Stimulated activated CD4-positive, alpha-beta T cell treated with anti-CD3 and anti-CD28 coated beads, Interleukin-15, amount 100 ng/mL, for 24 hours (primary cell): ENCODE results near the gene LIPG.

Experiments used
- DNase-seq: peaks from one replicate; pipeline ENCODE4 v3.0.0-alpha.2; 2020

The LIPG gene

GRCh38 chr18:49616618-49617328 is 54.9 kb downstream of the LIPG start:
- DNase-seq: no peak

DNA sequence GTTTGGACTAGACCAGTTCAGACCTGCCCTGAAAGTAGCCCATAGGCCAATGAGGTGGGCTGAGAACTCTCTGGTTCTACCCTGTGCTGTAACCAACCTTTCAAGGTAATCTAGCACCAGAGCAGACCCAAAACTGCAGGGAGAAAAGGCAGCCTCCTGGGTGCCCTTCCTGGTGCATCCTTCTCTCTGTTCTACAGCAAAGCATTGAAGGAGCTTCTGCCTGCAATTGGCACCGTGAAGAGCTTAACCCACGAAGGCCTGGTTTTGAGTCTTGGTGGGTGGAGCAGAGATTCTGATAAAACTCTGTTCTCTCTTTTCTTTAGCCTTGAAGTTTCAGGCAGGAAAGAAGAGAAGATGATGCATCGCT is 55.5 kb downstream of the LIPG start:
- no peak for DNase-seq

DNA sequence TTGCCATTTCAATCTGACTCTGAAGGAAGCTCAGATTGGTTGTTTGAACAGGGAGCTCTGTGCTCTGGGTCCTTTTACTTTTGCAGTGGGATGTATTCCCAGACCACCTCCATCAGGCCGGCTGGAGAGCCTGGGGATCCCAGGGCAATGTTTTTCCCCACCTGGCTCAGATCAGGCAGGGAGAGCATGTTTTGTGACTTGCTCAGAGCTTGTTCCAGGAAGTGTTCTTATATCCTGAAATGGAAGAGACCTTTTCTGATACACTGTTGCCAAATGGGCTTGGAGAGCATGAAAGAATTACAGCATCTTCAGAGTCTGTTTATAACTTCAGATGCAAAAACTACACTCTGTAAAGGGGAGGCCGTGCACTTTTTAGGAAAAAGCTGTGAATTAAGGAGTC is 56.0 kb downstream of the LIPG start:
- DNase-seq: no peak

DNA sequence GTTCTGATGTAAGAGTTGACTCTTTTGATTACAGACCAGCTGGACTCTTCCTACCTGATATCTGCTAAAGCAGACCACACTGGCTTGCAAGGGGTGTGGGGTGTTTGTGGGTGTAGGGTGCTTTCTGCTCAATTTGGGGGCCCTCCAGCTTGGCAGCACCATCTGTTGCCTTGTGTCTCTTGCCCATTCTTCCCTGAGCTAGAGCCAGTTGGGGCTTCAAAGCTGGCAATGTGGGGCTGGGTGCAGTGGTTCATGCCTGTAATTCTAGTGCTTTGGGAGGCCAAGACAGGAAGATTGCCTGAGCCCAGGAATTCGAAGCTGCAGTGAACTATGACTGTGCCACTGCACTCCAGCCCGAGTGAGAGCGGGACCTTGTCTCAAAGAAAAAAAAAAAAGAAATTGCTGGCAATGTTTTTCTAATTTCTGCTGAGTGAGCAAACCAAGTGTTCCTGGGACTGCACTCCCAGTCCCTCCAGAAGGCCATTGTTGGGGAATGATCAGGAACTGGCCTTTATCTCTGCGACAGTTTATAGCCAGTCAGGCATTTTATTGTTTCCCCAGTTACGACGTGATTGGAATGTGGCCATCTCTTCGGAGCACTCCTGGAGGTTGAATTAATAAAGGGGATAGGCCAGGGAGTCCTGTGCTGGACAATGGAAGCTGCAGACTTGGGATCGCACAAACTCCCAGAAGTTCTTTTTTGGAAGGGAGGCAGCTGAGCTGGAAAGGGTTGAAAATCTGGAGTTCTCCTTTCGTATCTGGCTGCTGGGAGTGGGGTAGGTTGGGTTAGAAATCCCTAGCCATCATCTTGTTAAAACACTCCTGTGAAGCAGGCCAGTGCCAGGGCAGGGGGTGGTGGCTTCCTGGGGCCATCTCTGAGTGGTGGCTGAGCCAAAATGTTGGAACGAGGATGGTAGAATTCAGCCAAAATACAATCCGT is 57.2 kb downstream of the LIPG start:
- DNase-seq: no peak

GRCh38 chr18:49619801-49620200 is 57.9 kb downstream of the LIPG start:
- DNase-seq: no peak

DNA sequence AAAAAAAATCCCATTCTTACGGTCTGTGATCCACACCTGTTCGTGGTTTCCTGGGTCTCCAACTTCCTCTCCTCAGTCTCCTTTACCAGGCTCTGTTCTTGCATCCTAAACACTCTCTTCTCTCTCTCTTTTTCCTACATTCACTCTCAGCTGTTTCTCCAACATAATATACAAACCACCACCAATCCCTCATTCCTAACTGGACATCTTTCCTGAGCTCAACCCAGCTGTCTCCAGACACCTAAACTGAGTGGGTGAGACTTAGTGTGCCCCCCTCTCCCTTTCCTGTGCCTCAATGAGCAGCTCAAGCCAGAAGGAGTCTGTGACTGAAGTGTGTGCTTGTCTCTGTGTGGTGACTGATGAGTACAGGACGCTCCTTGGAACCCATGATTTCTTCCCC is 59.4 kb downstream of the LIPG start:
- no peak for DNase-seq

- no peak for DNase-seq
These were observed 60.0 kb downstream of the LIPG start for GRCh38 chr18:49621717-49622351.

GRCh38 chr18:49623571-49623970 is 61.7 kb downstream of the LIPG start:
- no peak for DNase-seq

DNA sequence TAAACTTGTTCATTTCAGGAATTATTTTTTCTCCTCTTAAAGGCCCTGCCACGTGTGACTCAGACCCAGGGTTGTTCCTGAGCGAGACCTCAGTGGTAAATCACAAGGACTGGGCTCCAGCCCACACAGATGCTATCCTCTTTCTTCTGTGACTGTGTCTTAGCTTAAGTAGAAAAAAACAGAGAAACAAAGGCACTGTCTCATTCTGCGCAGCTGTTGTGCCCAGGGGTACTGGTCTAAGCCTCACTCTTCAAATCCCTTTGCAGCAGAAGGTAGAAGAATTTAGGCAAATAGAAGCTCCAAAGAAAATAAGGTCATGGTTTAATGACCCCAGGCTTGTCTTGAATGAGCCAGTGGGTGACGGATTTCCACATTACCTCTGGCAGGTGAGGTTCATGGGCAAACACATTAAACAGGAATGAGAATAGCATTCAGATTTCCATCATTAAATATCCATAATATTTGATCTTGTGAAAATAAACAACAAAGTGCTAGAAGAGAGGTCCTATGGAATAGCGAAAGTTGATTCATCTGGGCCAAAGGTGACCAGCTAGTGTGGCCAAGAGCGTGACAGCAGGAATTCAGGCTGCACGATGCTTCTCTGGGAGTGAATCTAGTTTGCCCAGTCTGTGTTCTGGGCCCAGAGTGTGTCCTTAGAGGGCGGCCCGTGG is 63.3 kb downstream of the LIPG start:
- no peak for DNase-seq

- DNase-seq: no peak
These were observed 65.1 kb downstream of the LIPG start for GRCh38 chr18:49626842-49627467.

- DNase-seq: no peak
These were observed 66.3 kb downstream of the LIPG start for GRCh38 chr18:49628119-49628518.

- DNase-seq: no peak
These were observed 67.3 kb downstream of the LIPG start for GRCh38 chr18:49628881-49629795.

DNA sequence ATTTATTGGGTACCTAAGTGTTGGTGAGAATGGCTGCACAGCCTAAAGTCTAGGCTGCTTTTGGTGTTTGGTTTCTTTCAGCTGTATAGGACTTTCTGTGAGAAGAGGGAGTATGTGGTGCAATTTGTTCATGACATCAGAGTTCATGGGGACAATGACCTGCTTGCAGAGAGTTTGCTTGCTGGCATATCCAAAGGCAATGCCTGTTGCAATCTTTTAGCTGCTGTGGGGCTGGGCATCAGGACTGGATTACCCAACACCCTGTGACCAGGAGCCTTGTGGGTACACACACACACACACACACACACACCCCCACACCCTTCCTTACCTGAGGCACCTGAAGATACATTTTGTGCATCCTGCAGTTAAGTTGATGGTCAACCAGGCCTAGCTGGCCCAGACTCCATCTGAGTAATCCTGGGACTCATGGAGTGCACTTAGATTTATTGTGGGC is 68.4 kb downstream of the LIPG start:
- no peak for DNase-seq

- no peak for DNase-seq
These were observed 69.4 kb downstream of the LIPG start for GRCh38 chr18:49631146-49631866.

DNA sequence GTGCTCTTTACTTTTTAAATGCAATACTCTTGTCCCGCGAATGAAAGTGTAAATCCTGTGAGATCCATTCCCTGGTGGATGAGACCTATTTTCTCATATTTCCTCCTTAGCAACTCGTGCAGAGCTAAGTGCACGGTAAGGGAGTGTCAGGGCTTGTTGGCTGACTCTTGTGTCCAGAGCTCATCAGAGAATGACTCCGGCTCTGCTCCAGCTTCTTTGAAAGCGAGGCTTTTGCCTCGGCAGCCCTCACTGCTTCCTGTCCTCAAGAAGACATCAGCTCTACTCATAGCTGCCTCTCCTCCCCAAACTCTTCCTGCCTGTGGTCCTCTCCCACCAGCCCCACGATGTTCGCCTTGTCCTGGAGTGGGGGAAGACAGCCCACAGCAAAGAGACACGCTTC is 70.7 kb downstream of the LIPG start:
- no peak for DNase-seq

DNA sequence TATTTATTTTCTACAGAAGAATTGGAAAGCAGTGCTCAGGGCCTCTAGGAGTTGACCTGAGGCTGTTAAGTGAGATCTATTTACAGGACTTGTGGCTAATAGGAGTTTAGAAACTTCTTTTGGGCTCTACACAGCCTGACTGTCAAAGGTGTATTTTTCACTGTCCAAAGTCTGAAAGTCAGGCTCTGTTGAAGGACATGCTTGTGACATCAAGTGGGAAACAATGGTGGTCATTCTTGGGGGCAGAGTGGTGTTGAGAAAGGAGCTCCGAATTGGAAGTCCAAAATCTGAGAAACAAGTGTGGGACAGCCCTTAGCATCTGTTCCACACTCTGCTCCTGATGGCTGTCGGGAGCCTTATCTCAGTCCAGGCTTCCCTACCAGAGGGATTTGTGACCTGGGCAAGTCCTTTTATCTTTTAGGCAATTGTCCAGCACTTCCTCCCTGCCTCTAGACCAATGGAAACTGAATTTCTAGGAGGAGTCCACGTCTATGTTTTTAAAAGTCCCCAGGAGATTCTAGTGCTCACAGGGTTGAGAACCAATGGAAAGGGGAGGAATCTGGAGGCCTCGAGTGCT is 76.4 kb downstream of the LIPG start:
- DNase-seq: no peak

DNA sequence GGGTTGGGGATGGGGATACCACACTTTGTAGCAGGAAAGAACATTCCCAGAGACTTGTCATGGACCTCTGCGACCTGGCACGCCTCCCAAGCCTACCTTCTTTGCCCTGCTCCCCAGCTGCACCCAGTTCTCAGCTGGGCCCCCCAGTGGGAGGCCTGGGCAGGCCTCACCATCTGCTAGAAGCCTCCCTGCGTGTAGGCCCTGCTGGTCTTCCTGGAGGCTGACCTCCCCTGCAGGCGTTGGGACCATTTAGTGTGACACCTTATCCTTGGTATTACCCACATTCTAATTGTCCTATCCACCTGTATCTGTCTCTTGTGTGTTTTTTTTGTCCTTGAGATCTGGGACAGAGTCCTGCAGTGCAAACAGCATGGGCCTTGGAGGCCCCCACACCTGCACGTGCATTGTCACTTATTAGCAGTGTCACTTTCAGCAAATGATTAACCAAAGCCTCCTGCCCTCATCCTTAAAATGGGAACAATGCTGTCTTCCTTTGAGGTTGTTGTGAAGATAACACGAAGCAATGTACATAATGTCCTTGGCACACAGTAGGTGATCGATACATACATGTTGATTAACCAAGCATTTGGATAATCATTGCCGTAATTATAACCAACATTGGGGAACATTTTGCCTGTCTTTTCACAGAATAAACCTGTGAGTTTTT is 77.2 kb downstream of the LIPG start:
- no peak for DNase-seq

DNA sequence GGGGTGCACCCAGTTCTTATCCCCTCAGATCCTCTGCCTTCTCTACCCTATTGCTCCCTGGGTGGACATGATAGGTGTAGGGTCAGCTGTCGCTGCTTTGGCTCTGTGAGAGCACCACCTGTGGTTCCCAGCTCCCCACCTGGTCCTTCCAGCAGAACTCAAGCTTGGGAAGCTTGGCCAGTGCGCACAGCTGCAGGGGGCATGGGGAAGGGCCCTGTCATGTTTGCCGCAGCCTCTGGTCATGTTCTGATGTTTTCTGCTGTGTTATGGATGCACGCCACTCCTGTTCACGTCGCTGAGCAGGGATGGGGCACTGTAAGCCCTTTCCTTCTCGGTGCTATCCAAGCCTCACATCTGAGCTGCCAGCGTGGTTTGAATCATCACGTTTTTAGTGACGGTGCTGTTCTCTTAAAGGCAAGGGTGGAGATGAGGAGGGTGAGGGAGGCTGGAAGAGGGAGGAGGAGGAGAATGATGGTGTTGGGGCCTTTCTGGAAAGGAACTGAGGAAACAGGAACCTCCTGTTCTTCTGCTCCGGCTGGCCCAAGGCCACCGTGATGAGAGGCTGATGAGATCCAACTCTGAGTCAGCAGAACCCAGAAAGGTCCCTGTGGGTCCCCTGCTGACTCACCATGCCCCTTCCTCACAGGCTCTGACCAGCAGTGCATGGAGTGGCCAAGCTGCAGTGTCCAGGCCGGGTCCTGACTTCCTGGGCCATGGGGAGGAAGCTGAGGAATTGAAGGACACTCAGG is 78.0 kb downstream of the LIPG start:
- no peak for DNase-seq

DNA sequence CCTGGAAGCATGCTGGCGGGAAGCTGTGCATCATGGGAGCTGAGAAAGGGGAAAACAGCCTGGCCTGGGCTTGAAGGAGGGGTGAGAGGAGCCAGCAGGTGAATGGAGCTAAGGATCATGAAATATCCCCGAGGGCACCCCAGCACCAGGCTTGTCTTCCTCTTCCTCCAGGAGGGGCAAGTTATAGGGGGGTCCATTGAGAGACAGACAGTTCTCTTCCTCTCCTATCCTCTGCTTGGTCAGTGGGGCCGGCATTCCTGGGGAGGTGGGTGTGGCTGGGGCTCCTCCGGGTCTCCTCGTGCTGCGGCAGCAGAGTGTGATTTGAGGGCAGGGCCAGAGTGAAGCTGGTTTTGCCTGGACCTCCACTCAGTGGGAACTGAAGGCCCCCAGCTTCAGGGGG is 78.9 kb downstream of the LIPG start:
- DNase-seq: no peak
